ENCODE data around the gene AARSD1. TPM values are rescaled to one million over a fixed set of nuclear protein-coding genes. Genes with fewer than 3 reads are reported as not detected.
"Not testable (repeated sequence)": the region's sequence is repeated elsewhere in the genome, so short reads cannot be mapped to it uniquely, and the experiment has no call there.

AARSD1 gene
- total RNA-seq (2014; rRNA removed) = 20.5 and 25.0 TPM in 2 replicates
- polyA plus RNA-seq (2012) = 52.2 TPM

GRCh38 chr17:42964161-42964932 lies at the start of gene AARSD1:
Gene AARSD1, minus strand, starts transcription at chr17:42964454. Its CDS starts 14 bp downstream, at chr17:42964440.
- peak; percentile 88 for DNase-seq (ENCODE audit: low read depth)

DNA sequence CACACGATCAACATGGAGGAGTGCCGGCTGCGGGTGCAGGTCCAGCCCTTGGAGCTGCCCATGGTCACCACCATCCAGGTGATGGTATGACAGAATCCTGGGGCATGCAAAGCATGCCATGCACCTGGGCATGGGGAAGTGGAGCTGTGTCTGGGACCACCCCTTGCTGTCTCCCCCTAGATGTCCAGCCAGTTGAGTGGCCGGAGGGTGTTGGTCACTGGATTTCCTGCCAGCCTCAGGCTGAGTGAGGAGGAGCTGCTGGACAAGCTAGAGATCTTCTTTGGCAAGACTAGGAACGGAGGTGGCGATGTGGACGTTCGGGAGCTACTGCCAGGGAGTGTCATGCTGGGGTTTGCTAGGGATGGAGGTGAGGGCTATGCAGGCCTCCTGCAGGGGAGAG lies 49.0 kb upstream of the AARSD1 start:
- DNase-seq (ENCODE audit: low read depth) = no peak

DNA sequence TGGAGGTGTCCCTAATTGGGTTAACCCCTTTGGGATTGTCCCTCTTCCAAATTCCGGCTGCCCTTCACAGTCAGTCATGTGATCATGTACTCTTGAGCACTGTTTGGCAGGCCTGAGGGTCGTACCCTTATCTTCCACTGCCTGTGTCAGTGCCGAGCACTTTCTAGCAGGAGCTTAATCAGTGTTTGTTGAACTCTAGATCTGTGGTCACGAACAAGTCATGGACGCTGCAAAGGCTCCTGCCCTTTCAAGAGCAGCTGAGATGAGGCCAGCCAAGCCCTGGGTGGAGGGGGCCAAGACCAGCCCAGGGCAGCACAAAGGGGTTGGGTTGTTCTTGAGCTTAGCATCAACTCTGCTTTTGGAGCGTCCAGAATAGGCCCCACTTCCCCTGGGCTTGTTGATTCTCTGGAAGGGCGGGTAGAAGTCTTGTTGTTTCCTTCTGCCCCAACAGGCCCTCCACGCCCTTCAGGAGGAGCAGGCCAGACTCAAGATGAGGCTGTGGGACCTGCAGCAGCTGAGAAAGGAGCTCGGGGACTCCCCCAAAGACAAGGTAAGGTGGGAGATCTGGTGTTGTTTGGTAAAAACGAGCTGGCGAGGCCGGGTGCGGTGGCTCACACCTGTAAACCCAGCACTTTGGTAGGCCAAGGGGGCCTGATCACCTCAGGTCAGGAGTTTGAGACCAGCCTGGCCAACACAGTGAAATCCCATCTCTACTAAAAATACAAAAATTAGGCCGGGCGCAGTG lies 47.6 kb upstream of the AARSD1 start:
- DNase-seq (ENCODE audit: low read depth) = no peak

- DNase-seq (ENCODE audit: low read depth) = no peak
Observed at GRCh38 chr17:43010667-43011308, 46.5 kb upstream of the AARSD1 start.

GRCh38 chr17:43006639-43007551 lies 42.6 kb upstream of the AARSD1 start, which contains the start of gene IFI35:
Gene IFI35, plus strand, starts transcription at chr17:43006784. Its CDS starts 164 bp downstream, at chr17:43006948.
- peak; percentile 76 for DNase-seq (ENCODE audit: low read depth)

GRCh38 chr17:43003542-43004172 lies 39.4 kb upstream of the AARSD1 start:
- DNase-seq (ENCODE audit: low read depth) = peak; percentile 76

DNA sequence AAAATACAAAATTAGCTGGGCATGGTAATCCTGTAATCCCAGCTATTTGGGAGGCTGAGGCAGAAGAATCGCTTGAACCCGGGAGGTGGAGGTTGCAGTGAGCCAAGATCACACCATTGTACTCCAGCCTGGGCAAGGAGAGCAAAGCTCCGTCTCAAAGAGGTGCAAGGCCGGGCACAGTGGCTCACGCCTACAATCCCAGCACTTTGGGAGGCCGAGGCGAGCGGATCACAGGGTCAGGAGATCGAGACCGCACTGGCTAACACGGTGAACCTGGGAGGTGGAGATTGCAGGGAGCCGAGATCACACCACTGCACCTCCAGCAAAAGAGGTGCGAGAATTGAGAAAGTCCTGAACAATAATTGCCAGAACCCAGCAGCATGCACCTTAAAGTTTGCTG lies 36.6 kb upstream of the AARSD1 start:
- not testable (repeated sequence) for DNase-seq (ENCODE audit: low read depth)

DNA sequence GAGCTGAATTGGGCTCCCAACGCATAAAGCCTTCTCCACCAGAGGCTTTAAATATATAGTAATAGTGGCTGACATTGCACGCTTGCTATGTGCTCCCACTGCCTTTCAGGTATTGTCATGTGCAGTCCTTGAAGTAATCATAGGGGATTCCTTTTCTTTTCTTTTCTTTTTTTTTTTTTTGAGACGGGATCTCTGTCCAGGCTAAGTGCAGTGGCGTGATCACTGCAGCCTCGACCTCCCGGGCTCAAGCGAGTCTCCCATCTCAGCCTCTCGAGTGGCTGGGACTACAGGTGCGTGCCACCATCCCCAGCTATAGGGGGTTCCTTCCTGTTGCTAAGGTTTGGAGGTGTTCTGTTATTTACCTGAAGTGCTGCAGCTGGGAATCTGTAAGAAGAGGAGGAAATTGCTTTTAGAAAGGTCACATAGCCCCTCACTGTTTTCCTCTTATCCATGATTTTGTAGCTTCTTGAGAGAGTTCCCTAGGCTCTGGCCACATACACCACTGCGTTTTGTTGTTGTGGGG lies 34.8 kb upstream of the AARSD1 start:
- no peak for DNase-seq (ENCODE audit: low read depth)

DNA sequence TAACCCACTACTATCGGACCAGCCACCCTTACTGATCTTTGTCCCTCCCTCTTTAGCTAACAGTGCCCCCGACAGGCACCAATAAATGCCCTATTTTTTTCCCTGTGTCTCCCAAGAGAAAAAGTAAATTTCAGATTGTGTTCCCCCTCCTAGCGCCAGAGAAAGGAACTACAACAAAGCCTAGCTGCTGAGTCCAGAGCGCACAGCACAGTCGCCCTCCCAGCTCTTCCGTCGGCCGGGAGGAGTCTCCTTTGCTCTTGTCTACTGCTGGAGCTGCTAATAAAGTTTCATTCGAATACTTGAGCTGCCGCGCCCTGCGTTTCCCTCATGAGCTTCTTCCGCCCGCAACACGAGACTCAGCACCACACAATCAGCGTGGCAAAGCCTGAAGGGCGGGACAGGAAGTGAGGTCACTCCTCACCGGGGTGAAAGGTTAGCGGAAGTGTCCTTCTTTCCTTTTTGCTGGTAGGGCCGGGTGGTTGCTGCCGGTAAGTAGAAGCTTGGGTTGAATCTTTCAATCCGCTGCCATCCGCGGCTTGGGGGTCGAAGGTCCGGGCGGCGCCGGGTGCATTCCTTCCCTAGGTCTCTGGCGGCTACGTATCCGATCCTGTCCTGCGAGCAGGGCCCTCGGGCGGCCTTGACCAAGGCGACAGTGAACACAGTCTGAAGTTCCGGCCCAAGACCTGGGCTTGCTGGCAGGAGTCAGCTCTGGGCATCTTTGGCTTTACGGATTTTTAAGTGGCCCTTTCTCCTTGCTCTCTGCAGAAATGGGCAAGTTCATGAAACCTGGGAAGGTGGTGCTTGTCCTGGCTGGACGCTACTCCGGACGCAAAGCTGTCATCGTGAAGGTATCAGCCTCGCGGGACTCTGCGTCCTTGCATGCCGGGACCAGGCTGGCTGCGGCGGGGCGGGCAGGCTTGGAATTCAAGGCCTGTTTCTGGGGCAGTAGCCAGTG lies 34.0 kb upstream of the AARSD1 start, which contains the start of gene RPL27:
Gene RPL27, plus strand, starts transcription at position 436 of the 955 bp plus-strand sequence. Its CDS starts 332 bp downstream, at position 768.
- peak; percentile 100 for DNase-seq (ENCODE audit: low read depth)

- no peak for DNase-seq (ENCODE audit: low read depth)
Observed at GRCh38 chr17:42997390-42997983, 33.2 kb upstream of the AARSD1 start.

DNA sequence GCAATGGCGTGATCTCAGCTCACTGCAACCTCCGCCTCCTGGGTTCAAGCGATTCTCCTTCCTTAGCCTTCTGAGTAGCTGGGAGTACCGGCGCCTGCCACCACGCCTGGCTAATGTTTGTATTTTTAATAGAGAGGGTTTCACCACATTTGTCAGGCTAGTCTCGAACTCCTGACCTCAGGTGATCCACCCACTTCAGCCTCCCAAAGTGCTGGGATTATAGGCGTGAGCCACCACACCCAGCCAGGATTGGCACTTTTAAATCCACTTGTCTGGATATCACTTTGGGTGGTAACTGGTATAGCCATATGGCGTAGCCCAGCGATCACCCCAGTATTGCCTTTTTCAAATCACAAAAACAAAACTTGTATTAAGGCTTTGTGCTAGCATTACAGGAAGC lies 29.7 kb upstream of the AARSD1 start:
- DNase-seq (ENCODE audit: low read depth) = not testable (repeated sequence)

DNA sequence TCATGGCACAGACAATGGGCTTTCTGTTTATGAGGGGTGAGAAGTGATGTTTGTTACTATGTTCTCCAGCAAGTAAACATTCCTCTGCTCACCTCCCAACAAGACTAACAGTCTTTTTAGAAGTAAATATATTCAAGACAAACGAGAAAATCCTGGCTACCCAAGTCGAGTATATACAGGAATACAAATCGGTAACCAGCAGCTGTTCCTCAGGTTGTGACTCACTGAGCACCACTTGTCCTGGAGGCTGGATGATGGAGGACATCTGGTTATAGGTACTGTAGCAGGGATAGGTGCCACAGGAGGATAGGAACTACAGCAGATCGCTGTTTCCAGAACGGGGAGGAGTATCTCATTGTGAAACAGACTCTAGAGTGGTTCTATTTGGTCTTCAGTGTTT lies 28.6 kb upstream of the AARSD1 start:
- no peak for DNase-seq (ENCODE audit: low read depth)

GRCh38 chr17:42991471-42991870 lies 27.2 kb upstream of the AARSD1 start:
- no peak for DNase-seq (ENCODE audit: low read depth)

DNA sequence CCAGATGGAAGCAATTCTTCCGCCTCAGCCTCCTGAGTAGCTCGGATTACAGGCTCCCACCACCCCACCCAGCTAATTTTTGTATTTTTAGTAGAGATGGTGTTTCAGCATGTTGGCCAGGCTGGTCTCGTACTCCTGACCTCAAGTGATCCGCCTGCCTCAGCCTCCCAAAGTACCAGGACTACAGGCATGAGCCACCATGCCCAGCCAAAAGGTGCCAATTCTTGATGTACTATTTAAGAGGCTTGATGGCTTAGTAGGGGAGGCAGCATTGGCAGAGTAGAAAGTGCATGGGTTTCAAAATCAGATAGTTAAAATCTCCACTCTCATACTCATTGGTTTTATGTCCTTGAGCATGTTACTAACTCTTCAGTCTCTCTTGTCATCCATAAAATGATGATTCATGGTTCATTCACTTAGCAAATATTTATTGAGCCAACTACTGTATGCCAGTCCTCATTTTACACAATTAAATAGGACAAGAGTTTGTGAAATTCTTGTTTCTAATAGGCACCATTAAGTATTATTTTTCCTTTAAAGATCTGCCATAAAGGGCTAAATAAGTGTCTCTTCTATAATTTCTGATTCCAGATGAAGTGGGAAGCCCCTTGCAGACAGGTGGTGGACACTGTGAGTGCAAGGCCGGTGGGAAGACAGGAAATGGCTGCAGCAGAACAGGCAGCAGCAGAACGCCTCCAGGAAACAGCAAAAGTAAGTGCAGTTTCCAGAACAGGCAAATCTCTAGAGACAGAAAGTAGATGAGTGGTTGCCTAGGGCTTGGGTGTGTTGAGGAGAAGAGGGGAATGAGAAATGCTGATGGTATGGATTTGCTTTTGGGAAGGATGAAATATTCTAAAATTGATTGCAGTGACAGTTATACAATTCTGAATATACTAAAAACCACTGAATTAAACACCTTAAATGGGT lies 25.7 kb upstream of the AARSD1 start:
- peak; percentile 55 for DNase-seq (ENCODE audit: low read depth)

DNA sequence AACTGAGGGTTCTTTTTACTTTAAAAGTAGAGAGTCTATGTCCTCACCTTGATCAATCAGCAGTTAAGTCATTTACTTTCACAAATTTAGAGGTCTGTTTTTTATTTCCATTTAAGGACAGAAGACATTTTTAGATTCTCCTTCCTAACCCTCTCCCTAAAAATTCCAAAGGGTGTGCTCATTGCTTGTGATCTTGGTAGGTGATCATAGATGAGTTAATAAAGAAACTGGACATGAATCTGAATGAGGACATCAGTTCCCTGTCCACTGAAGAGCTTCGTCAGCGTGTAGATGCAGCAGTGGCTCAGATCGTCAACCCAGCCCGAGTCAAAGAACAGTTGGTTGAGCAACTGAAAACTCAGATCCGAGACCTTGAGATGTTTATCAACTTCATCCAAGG lies 24.9 kb upstream of the AARSD1 start:
- no peak for DNase-seq (ENCODE audit: low read depth)

DNA sequence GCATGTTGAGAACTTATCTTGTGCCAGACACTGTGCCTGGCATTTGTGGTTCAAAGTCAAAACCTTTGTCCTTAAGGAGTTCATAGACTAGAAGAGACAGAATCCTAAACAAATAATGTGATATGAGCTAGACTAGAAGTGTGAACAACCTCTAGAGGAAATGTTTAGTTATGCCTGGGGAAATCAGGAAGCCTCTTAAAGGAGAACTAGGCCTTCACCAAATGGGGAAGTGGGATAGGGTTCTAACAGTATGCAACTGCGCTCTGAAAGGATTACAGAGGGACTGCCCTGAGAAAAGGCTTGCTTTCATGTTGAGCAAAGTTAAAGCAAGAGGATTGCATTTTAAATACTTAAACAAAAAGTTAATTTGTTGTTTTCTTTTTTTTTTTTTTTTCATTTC lies 21.0 kb upstream of the AARSD1 start:
- no peak for DNase-seq (ENCODE audit: low read depth)

- no peak for DNase-seq (ENCODE audit: low read depth)
Observed at GRCh38 chr17:42982266-42982665, 18.0 kb upstream of the AARSD1 start.

All from LHCN-M2 (cell line).